H1 (cell line): Measurements from ENCODE around the gene MAML3. TPM values are rescaled to one million over a fixed set of nuclear protein-coding genes. Genes with fewer than 3 reads are reported as not detected.

Experiments used
- CTCF ChIA-PET: fragments of 300-600 bp; sonication (Branson Sonifier 250); formaldehyde crosslinking; loops from one replicate; lab custom pipeline; 2021; ENCODE audit not compliant: partially characterized antibody; lab: Charles Lee
- POLR2A ChIA-PET: fragments of 300-600 bp; sonication (Branson Sonifier 250); formaldehyde crosslinking; loops from one replicate; lab custom pipeline; 2021; ENCODE audit warnings: inconsistent platforms; ENCODE audit not compliant: partially characterized antibody; lab: Charles Lee
- DNase-seq, 2 experiments: peaks; one replicate each; pipeline versions ENCODE4 v3.0.0 to v3.0.0-alpha.2; 2010 to 2022; ENCODE audit warnings: low spot score in 2 of 2, low read depth in 1 of 2, mixed read lengths in 1 of 2
- FAIRE-seq: peaks from 2 replicates; lab custom pipeline; 2011; peaks lifted over from hg19 to GRCh38; lab: Jason Lieb, UNC
- H2AFZ ChIP-seq: 2 replicates; pipeline ENCODE4 v1.8.1; 2012; ENCODE audit warnings: low read length, inconsistent platforms
- H2AK5ac ChIP-seq: 2 replicates; pipeline ENCODE4 v1.6.1; 2013; ENCODE audit warnings: low read depth, low read length
- H2BK120ac ChIP-seq: replicated peaks from 2 replicates; pipeline ENCODE3; 2013; ENCODE audit warnings: low read depth, low read length, inconsistent platforms
- H2BK12ac ChIP-seq: 2 replicates; pipeline ENCODE4 v1.6.1; 2013; ENCODE audit warnings: low read depth, low read length
- H2BK15ac ChIP-seq: 2 replicates; pipeline ENCODE4 v1.6.1; 2013; ENCODE audit warnings: low read length
- H2BK20ac ChIP-seq: 2 replicates; pipeline ENCODE4 v1.6.1; 2013; ENCODE audit warnings: low read length
- H2BK5ac ChIP-seq: 2 replicates; pipeline ENCODE4 v1.6.1; 2013; ENCODE audit warnings: low read depth, low read length
- H3K14ac ChIP-seq: 2 replicates; pipeline ENCODE4 v1.6.1; 2013; ENCODE audit warnings: inconsistent platforms; ENCODE audit not compliant: insufficient read length
- H3K18ac ChIP-seq: 2 replicates; pipeline ENCODE4 v1.6.1; 2013; ENCODE audit warnings: low read length; ENCODE audit errors: extremely low read depth
- H3K23ac ChIP-seq: 2 replicates; pipeline ENCODE4 v1.6.1; 2013; ENCODE audit warnings: inconsistent platforms; ENCODE audit not compliant: insufficient read length
- H3K23me2 ChIP-seq: 2 replicates; pipeline ENCODE4 v1.6.1; 2013; ENCODE audit warnings: low read depth, low read length
- H3K27ac ChIP-seq: 2 replicates; pipeline ENCODE4 v1.6.1; 2011; ENCODE audit warnings: low read depth, low read length, inconsistent platforms
- H3K27me3 ChIP-seq, 4 experiments: replicated peaks in 1 of 4; 1 replicate in 1 of 4; 2 replicates in 3 of 4; pipeline versions ENCODE4 v1.6.1 to v1.8.1; 2011 to 2013; ENCODE audit warnings: low read length in 3 of 4, mild to moderate bottlenecking in 3 of 4, inconsistent platforms in 2 of 4, mixed read lengths in 2 of 4, moderate library complexity in 1 of 4; ENCODE audit not compliant: control insufficient read depth in 3 of 4, insufficient read depth in 3 of 4; ENCODE audit errors: extremely low read depth in 1 of 4
- H3K36me3 ChIP-seq, 4 experiments: 2 replicates each; pipeline versions ENCODE4 v1.6.1 to v1.8.1; 2011 to 2013; ENCODE audit warnings: mild to moderate bottlenecking in 4 of 4, low read length in 3 of 4, moderate library complexity in 2 of 4, control low read depth in 1 of 4, inconsistent platforms in 1 of 4; ENCODE audit not compliant: insufficient read depth in 4 of 4, control insufficient read depth in 2 of 4
- H3K4ac ChIP-seq: replicated peaks from 2 replicates; pipeline ENCODE3; 2013; ENCODE audit warnings: low read length, low read depth, mixed read lengths, inconsistent platforms; ENCODE audit not compliant: insufficient read length
- H3K4me1 ChIP-seq, 4 experiments: replicated peaks in 1 of 4; 1 replicate in 1 of 4; 2 replicates in 3 of 4; pipeline versions ENCODE4 v1.6.1 to v1.8.1; 2011 to 2013; ENCODE audit warnings: low read length in 3 of 4, inconsistent platforms in 2 of 4, mixed read lengths in 1 of 4; ENCODE audit not compliant: insufficient read depth in 4 of 4, control insufficient read depth in 3 of 4
- H3K4me2 ChIP-seq, 2 experiments: 2 replicates each; pipeline versions ENCODE4 v1.6.1 to v1.8.1; 2011 to 2013; ENCODE audit warnings: low read depth in 2 of 2, low read length in 2 of 2, control low read depth in 1 of 2, inconsistent platforms in 1 of 2, mild to moderate bottlenecking in 1 of 2; ENCODE audit not compliant: insufficient read depth in 1 of 2
- H3K4me3 ChIP-seq, 4 experiments: fragments of 200-600, 300-600 bp in 1 of 4; sonication (generic), shearing (Covaris generic), sonication (Bioruptor Twin) in 1 of 4; 2 replicates each; pipeline versions ENCODE4 v1.5.1 to v1.8.1; 2011 to 2016; ENCODE audit warnings: low read length in 4 of 4, low read depth in 3 of 4, control low read depth in 2 of 4, inconsistent platforms in 2 of 4, mild to moderate bottlenecking in 2 of 4, mixed read lengths in 1 of 4, moderate library complexity in 1 of 4; ENCODE audit not compliant: insufficient read depth in 2 of 4; ENCODE audit errors: extremely low read depth in 1 of 4
- H3K56ac ChIP-seq: replicated peaks from 2 replicates; pipeline ENCODE3; 2013; ENCODE audit warnings: low read depth, mild to moderate bottlenecking, mixed read lengths, low read length, inconsistent platforms; ENCODE audit not compliant: insufficient read length
- H3K79me1 ChIP-seq: 2 replicates; pipeline ENCODE4 v1.6.1; 2013; ENCODE audit warnings: low read depth, low read length, control low read depth
- H3K79me2 ChIP-seq, 2 experiments: 2 replicates each; pipeline versions ENCODE4 v1.6.1 to v1.8.1; 2012 to 2013; ENCODE audit warnings: low read length in 2 of 2, mild to moderate bottlenecking in 2 of 2, inconsistent platforms in 1 of 2; ENCODE audit not compliant: insufficient read depth in 2 of 2, control insufficient read depth in 1 of 2
- H3K9ac ChIP-seq, 4 experiments: replicated peaks in 1 of 4; 1 replicate in 1 of 4; 2 replicates in 3 of 4; pipeline versions ENCODE4 v1.6.1 to v1.8.1; 2011 to 2013; ENCODE audit warnings: low read depth in 3 of 4, low read length in 3 of 4, control low read depth in 2 of 4, mild to moderate bottlenecking in 2 of 4, moderate library complexity in 2 of 4, inconsistent platforms in 1 of 4; ENCODE audit errors: extremely low read depth in 1 of 4
- H3K9me3 ChIP-seq, 2 experiments: 2 replicates each; pipeline versions ENCODE4 v1.6.1 to v1.8.1; 2012 to 2013; ENCODE audit warnings: mild to moderate bottlenecking in 2 of 2, moderate library complexity in 2 of 2, control low read depth in 1 of 2, inconsistent platforms in 1 of 2, low read depth in 1 of 2, low read length in 1 of 2, mixed read lengths in 1 of 2; ENCODE audit not compliant: insufficient read depth in 2 of 2
- H4K20me1 ChIP-seq, 2 experiments: replicated peaks in 1 of 2; 2 replicates each; pipeline versions ENCODE3 to v1.8.1; 2011 to 2013; ENCODE audit warnings: inconsistent platforms in 2 of 2, low read length in 2 of 2, mild to moderate bottlenecking in 1 of 2; ENCODE audit not compliant: insufficient read depth in 2 of 2, control insufficient read depth in 1 of 2
- H4K5ac ChIP-seq: 2 replicates; pipeline ENCODE4 v1.6.1; 2013; ENCODE audit warnings: low read length, low read depth, mixed read lengths, inconsistent platforms; ENCODE audit not compliant: insufficient read length
- H4K8ac ChIP-seq: 2 replicates; pipeline ENCODE4 v1.8.0; 2013; ENCODE audit warnings: mild to moderate bottlenecking, moderate library complexity, low read length, inconsistent platforms; ENCODE audit not compliant: insufficient read depth; ENCODE audit errors: extremely low read depth
- H4K91ac ChIP-seq: replicated peaks from 2 replicates; pipeline ENCODE3; 2013; ENCODE audit warnings: low read length, mixed read lengths, inconsistent platforms; ENCODE audit not compliant: insufficient read length
- ASH2L ChIP-seq: fragments of 200-600, 300-600 bp; sonication (generic); IDR thresholded peaks from one replicate; pipeline ENCODE4 v1.7.1; 2017; ENCODE audit warnings: low read length
- BCL11A ChIP-seq, 2 experiments: IDR thresholded peaks; one replicate each; pipeline ENCODE4 v1.6.1; 2011; ENCODE audit warnings: low read depth in 2 of 2, low read length in 2 of 2, mild to moderate bottlenecking in 2 of 2
- CREB1 ChIP-seq: IDR thresholded peaks from 2 replicates; pipeline ENCODE4 v1.6.1; 2012; ENCODE audit warnings: inconsistent platforms
- FOSL1 ChIP-seq: IDR thresholded peaks from 2 replicates; pipeline ENCODE4 v1.6.1; 2011; ENCODE audit warnings: mild to moderate bottlenecking, low read depth, low read length, moderate library complexity; ENCODE audit not compliant: insufficient read depth
- GABPA ChIP-seq: IDR thresholded peaks from 2 replicates; pipeline ENCODE4 v1.6.1; 2011; ENCODE audit warnings: mild to moderate bottlenecking, low read length, moderate library complexity, borderline replicate concordance; ENCODE audit not compliant: insufficient read depth
- GTF2F1 ChIP-seq: IDR thresholded peaks from 2 replicates; pipeline ENCODE4 v1.6.1; 2012; ENCODE audit warnings: low read depth, low read length, improper control_type of control experiment, borderline replicate concordance
- JUND ChIP-seq: IDR thresholded peaks from 2 replicates; pipeline ENCODE4 v1.6.1; 2011; ENCODE audit warnings: mild to moderate bottlenecking, improper control_type of control experiment, low read length
- RBBP5 ChIP-seq: IDR thresholded peaks from 2 replicates; pipeline ENCODE4 v1.7.1; 2012; ENCODE audit warnings: low read depth, mild to moderate bottlenecking, inconsistent platforms, low read length, moderate library complexity, borderline replicate concordance
- SAP30 ChIP-seq: fragments of 300-600 bp; sonication (generic); IDR thresholded peaks from 2 replicates; pipeline ENCODE4 v1.7.1; 2012; ENCODE audit warnings: low read length, moderate library complexity, mild to moderate bottlenecking, inconsistent platforms; ENCODE audit not compliant: insufficient read depth, insufficient replicate concordance
- TAF7 ChIP-seq: optimal IDR thresholded peaks from 2 replicates; pipeline ENCODE3; 2011; ENCODE audit warnings: low read depth, mild to moderate bottlenecking, inconsistent platforms, low read length, moderate library complexity, borderline replicate concordance
- WGBS, 2 experiments: shearing (Covaris generic) in 1 of 2; methylation state at CpG; one replicate each; pipeline versions ENCODE4 v1.1.6 to v1.1.7; 2013 to 2015; ENCODE audit warnings: low lambda C conversion rate in 2 of 2, mixed read lengths in 2 of 2, inconsistent platforms in 1 of 2, low coverage in 1 of 2, missing lambda C conversion rate in 1 of 2; ENCODE audit not compliant: insufficient replicate concordance in 2 of 2, insufficient coverage in 1 of 2, insufficient read length in 1 of 2; ENCODE audit errors: extremely low coverage in 1 of 2, missing lambda C conversion rate in 1 of 2; 5-methylcytosine and 5-hydroxymethylcytosine counted together
- polyA plus RNA-seq, 7 experiments: library from polyadenylated mRNA; depleted of rRNA in 3 of 7; stranded (reverse) in 5 of 7; unstranded in 2 of 7; fragments of >200 nt in 5 of 7; fragments of 200-250 nt in 2 of 7; gene quantifications; 1 replicate in 5 of 7; 2 replicates in 1 of 7; 4 replicates in 1 of 7; pipeline versions ENCODE4 v1.2.1 to v1.2.3, GENCODE V29; 2011 to 2013; ENCODE audit warnings: missing spikeins in 2 of 7, mixed read lengths in 2 of 7
- total RNA-seq: library from RNA; stranded (reverse); fragmentation: NEBNext Ultra II Directional; extraction: Animal tissue kit (Norgen Biotek cat#: 25700); gene quantifications from 2 replicates; pipeline ENCODE4 v1.2.1, GENCODE V29; 2021
- TF ChIP-seq, protein P1 (sequence below): IDR thresholded peaks from 2 replicates; pipeline ENCODE4 v1.6.1; 2012; ENCODE audit warnings: inconsistent platforms
- TF ChIP-seq, protein P2 (sequence below): IDR thresholded peaks from 2 replicates; pipeline ENCODE4 v1.6.1; 2012; ENCODE audit warnings: inconsistent platforms

Gene MAML3
- total and polyA plus RNA-seq, 2 of the 8 experiments (the other 6 are each of a cell fraction or from before 2014, with no cell fraction given): 2.1 to 5.7 TPM

DNA sequence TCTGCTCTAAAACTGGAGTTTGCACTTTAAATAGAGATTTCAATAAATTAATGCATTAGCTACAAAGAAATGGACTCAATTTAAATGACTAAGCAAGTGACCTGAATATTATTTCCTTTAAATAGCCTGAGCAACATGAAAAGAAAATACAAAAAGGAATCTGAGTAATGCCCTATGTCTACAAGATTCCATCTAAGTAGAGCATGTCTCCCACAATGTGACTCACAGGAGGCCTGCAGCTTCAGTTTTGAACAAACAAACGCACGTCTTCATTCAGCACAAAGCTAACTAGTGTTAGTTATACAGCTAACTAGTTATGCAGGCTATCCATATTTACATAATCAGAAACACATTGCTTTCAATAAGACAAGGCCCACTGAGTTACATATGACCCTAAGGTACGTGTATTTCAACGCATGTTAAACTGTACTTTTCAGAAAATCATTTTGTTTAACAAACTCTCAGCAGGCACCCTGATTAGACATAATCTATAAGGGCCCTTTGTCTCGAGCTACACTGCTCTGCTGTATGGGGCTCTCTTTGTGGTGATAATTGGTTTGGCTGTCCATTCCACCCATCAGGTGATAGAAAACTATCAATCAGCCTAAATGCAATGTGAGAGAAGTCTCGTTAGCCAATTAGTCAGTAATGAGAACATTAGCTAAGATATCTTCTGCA is 116.5 kb downstream of the MAML3 start:
- no peak for FAIRE-seq
- POLR2A ChIA-PET: interaction anchor here (1.9 kb wide), 1 partner anchor 9 kb away, joined by 8 read pairs; no protein-coding TSS in a partner anchor
- H3K23ac ChIP-seq: no peak overlapping the region

More for the DNA sequence above, 116.5 kb downstream of the MAML3 start:
- no peak overlapping the region for H2BK5ac ChIP-seq
- CTCF ChIA-PET: interaction anchor here (1.3 to 3.3 kb wide), 5 partner anchors 13 to 289 kb away, joined by 4 to 23 read pairs (median 5); no protein-coding TSS in a partner anchor
- H3K9ac ChIP-seq: no peak overlapping the region
- no peak for DNase-seq
- H4K5ac ChIP-seq: no peak overlapping the region
- no peak overlapping the region for H2BK15ac ChIP-seq
- H3K56ac ChIP-seq: no peak overlapping the region
- 83% methylated on average over 6 of the region's 6 CpGs; no CpG with 5 or more reads in 1 of the 2 experiments for WGBS, 2 experiments
- H3K27ac ChIP-seq: no peak overlapping the region
- H3K79me2 ChIP-seq: no peaks in the 10 kb centered on the region
- H3K4ac ChIP-seq: no peak overlapping the region
- no peak overlapping the region for H2AK5ac ChIP-seq
- no peaks in the 10 kb centered on the region for H4K20me1 ChIP-seq
- H3K9me3 ChIP-seq: no peaks in the 10 kb centered on the region
- TF ChIP-seq FOSL1: no peak
- TF ChIP-seq, protein P1, sequence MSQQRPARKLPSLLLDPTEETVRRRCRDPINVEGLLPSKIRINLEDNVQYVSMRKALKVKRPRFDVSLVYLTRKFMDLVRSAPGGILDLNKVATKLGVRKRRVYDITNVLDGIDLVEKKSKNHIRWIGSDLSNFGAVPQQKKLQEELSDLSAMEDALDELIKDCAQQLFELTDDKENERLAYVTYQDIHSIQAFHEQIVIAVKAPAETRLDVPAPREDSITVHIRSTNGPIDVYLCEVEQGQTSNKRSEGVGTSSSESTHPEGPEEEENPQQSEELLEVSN: no peak
- no peak for TF ChIP-seq BCL11A (IDR thresholded peaks at IDR 0.05; ENCODE audit: low read depth in 2 of 2, low read length in 2 of 2)
- no peak for TF ChIP-seq RBBP5
- TF ChIP-seq GABPA: no peak
- no peak for TF ChIP-seq TAF7
- no peak for TF ChIP-seq GTF2F1
- TF ChIP-seq, protein P2, sequence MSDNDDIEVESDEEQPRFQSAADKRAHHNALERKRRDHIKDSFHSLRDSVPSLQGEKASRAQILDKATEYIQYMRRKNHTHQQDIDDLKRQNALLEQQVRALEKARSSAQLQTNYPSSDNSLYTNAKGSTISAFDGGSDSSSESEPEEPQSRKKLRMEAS: no peak
- no peak for TF ChIP-seq CREB1
- TF ChIP-seq JUND: no peak
- no peak for TF ChIP-seq SAP30
- no peak for TF ChIP-seq ASH2L
- no peaks in the 10 kb centered on the region for H3K36me3 ChIP-seq
- H2BK120ac ChIP-seq: no peak overlapping the region
- no peak overlapping the region for H2AFZ ChIP-seq
- no peak overlapping the region for H2BK20ac ChIP-seq
- H2BK12ac ChIP-seq: no peak overlapping the region
- peaks cover 0 to 11% (median 4%) of the 10 kb centered on the region in 4 experiments; a peak in 3 of 7 replicates for H3K4me1 ChIP-seq
- H3K18ac ChIP-seq: no peak overlapping the region
- no peak overlapping the region for H4K8ac ChIP-seq
- H3K27me3 ChIP-seq: no peaks in the 10 kb centered on the region
- H3K4me3 ChIP-seq: no peak overlapping the region
- H3K79me1 ChIP-seq: no peaks in the 10 kb centered on the region; the same call in 1 of the 2 replicates
- no peaks in the 10 kb centered on the region; the same call in 1 of the 2 replicates for H3K23me2 ChIP-seq
- no peak overlapping the region for H4K91ac ChIP-seq
- no peak overlapping the region for H3K14ac ChIP-seq
- no peak overlapping the region for H3K4me2 ChIP-seq
